DOHH2 (cell line): ENCODE measurements around the gene ACAA1.

Experiments used
- EZH2phosphoT487 ChIP-seq: fragments of 200-600 bp; sonication (generic); IDR thresholded peaks from 2 replicates; pipeline ENCODE4 v1.6.1; 2017; ENCODE audit warnings: borderline replicate concordance, mild to moderate bottlenecking, antibody characterized with exemption, low read length, moderate library complexity, mixed read lengths
- TF ChIP-seq, protein P1 (sequence below): fragments of 200-600 bp; sonication (generic); IDR thresholded peaks from one replicate; pipeline ENCODE4 v1.5.1; 2014; ENCODE audit warnings: antibody characterized with exemption, mild to moderate bottlenecking, low read depth, low read length; ENCODE audit not compliant: poor library complexity, severe bottlenecking

DNA sequence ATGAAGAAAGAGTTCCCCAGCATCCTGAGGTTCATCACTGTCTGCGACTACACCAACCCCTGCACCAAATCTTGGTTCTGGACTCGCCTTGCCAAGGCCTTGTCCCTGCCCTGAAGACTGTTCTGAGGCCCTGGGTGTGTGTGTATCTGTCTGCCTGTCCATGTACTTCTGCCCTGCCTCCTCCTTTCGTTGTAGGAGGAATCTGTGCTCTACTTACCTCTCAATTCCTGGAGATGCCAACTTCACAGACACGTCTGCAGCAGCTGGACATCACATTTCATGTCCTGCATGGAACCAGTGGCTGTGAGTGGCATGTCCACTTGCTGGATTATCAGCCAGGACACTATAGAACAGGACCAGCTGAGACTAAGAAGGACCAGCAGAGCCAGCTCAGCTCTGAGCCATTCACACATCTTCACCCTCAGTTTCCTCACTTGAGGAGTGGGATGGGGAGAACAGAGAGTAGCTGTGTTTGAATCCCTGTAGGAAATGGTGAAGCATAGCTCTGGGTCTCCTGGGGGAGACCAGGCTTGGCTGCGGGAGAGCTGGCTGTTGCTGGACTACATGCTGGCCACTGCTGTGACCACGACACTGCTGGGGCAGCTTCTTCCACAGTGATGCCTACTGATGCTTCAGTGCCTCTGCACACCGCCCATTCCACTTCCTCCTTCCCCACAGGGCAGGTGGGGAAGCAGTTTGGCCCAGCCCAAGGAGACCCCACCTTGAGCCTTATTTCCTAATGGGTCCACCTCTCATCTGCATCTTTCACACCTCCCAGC, 4.4 kb upstream of the ACAA1 start:
- TF ChIP-seq, protein P1, sequence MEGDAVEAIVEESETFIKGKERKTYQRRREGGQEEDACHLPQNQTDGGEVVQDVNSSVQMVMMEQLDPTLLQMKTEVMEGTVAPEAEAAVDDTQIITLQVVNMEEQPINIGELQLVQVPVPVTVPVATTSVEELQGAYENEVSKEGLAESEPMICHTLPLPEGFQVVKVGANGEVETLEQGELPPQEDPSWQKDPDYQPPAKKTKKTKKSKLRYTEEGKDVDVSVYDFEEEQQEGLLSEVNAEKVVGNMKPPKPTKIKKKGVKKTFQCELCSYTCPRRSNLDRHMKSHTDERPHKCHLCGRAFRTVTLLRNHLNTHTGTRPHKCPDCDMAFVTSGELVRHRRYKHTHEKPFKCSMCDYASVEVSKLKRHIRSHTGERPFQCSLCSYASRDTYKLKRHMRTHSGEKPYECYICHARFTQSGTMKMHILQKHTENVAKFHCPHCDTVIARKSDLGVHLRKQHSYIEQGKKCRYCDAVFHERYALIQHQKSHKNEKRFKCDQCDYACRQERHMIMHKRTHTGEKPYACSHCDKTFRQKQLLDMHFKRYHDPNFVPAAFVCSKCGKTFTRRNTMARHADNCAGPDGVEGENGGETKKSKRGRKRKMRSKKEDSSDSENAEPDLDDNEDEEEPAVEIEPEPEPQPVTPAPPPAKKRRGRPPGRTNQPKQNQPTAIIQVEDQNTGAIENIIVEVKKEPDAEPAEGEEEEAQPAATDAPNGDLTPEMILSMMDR, result no peak
- no peak for TF ChIP-seq EZH2phosphoT487
